GM18870 (cell line): ENCODE results near the gene PLAAT3.
"Not testable (repeated sequence)": the region's sequence is repeated elsewhere in the genome, so short reads cannot be mapped to it uniquely, and the experiment has no call there.

ENCODE experiments used
- ATAC-seq: cut with Tn5 transposase; IDR thresholded peaks from one replicate; pipeline ENCODE4 v1.9.1; 2021; ENCODE audit warnings: moderate library complexity; ENCODE audit not compliant: unreplicated experiment

The PLAAT3 gene

DNA sequence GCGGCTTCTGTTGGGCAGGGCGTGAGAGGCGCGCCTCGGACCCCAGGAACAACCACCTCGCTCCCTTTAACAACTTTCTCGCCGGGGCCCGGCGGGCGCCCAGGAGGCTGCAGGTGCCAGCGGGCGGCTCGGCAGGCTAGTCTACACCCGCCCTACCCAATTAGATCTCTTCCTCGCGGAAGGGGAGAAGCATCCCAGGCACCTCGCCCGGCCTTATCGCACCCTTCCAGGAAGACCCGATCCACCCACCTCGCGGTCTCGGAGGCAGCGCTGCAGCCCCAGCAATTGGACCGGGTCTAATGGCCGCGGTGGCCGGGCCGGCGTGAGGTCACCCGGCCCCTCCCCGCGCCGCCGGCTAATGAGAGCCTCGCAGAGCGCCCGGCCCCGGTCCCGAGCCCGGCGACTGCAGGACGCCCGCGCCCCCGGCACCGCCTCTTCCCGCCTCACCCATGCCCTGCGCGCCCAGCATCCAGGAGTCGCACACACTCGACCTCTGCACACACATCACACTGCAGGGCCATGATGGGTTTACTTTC is at the start of gene PLAAT3:
PLAAT3 (minus strand) TSS at position 298 of the 536 bp plus-strand sequence. CDS start 419 bp downstream, outside the sequence.
- ATAC-seq, result no peak

DNA sequence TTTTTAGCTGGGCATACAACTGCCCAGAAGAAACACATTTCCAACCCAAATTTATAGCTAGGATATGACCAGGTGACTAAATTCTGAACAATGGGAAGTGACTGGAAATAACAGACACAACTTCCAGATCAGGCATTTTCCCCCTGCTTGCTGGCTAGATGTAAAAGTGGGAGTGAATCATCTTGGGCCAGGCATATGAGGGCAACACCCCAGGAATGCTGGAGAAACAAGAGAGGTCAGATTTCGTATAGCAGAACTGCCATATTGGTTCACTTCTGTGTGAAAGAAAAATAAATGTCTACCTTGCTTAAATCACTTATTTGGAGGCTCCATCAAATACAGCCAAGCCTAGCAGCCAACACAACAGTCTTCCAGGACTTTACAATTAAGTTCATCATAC is 49.6 kb upstream of the PLAAT3 start:
- ATAC-seq, result no peak

DNA sequence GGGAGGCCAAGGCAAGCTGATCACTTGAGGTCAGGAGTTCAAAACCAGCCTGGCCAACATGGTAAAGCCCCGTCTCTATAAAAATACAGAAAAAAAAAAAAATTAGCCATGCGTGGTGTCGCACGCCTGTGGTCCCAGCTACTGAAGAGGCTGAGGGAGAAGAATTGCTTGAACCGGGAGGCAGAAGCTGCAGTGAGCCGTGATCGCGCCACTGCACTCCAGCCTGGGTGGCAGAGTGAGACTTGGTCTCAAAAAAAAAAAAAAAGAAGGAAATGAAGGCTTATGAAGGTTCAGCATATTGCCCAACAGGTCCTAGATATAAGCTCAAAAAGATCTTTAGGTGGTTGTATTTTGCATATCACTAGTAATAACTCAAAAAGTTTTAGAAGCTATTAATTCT is 46.7 kb upstream of the PLAAT3 start:
- ATAC-seq, result no peak

DNA sequence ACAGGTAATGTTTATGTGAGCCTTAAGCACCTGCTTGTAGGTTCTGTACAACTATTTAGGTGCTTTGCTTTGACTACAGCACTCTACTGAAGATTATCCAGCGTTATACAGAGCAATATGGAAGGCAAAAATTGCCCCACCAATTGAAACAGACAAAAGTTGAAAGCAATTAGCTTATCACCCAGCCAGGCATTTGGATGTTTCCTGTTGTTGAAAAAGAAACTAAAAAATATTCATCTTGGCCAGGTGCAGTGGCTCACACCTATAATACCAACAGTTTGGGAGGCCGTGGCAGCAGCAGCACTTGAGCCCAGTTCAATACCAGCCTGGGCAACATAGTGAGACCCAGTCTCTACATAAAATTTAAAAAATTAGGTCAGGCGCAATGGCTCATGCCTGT is 38.4 kb upstream of the PLAAT3 start:
- no peak for ATAC-seq

DNA sequence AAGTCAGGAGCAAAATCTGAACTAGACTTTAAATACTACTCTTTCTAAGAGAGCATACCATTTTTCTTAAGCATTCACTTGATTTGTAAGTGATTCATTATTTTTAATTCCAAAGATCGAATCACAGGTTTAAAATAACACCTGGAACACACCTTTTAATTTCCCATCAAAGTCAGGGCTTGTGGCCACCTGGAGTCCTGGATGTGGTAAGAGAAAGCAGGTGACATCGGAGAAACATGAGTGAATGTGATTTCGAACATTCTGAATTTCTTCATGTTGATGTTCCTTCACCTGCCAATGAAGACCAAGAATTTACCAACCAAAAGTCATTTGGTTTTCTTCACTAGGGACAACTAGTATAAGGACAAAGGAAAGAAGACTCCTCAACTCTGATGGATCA is 29.0 kb upstream of the PLAAT3 start:
- no peak for ATAC-seq

DNA sequence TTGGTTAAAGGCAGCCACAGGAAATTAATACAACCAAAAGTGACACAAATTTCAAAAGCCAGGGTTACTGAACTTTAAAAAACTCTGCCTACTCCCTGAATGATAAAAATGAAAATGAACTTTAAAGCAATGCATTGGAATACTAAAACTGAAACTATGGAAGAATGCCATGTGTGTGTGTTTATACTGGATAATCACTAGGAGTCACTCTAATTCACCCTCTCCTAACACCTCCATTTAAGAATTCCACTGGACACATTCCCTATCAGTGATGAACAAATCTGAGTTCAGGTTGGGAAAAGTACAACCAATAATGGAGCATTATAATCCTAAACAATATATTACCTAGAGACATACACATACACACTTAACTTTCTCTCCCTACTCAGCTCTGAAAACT is 27.5 kb upstream of the PLAAT3 start:
- no peak for ATAC-seq

DNA sequence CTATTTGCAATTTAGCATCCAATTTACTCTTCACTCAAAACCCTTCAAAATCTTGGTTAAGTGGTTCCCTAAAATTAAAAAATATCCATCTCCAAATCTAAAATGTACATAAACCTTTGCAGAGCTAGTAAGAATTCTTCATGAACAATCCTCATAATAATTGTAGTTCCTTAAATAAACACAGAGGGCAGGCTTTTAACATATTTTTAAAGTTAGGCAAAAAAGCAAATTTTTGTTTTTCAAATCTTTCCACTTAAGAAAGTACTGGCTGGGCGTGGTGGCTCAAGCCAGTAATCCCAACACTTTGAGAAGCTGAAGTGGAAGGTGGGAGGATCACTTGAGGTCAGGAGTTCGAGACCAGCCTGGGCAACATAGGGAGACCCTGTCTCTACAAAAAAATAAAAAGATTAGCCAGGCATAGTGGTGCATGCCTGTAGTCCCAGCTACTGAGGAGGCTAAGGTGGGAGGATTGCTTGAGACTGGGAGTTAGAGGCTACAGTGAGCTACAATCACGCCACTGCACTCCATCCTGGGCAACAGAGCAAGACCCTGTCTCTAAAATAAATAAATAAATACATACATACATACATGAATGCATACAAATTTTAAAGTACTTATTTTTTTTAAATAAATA is 25.1 kb upstream of the PLAAT3 start:
- no peak for ATAC-seq

DNA sequence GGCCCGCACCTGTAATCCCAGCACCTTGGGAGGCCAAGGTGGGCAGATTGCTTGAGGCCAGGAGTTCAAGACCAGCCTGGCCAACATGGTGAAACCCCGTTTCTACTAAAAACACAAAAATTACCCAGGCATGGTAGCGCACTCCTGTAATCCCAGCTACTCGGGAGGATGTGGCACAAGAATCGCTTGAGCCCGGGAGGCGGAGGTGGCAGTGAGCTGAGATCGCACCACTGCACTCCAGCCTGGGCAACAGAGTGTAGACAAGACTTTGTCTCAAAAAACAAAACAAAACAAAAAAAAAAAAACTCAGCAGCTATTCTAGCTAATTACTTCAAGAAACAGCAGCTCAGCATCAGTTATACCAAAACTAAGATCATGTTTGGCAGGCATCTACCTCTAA is 24.2 kb upstream of the PLAAT3 start:
- not testable (repeated sequence) for ATAC-seq

DNA sequence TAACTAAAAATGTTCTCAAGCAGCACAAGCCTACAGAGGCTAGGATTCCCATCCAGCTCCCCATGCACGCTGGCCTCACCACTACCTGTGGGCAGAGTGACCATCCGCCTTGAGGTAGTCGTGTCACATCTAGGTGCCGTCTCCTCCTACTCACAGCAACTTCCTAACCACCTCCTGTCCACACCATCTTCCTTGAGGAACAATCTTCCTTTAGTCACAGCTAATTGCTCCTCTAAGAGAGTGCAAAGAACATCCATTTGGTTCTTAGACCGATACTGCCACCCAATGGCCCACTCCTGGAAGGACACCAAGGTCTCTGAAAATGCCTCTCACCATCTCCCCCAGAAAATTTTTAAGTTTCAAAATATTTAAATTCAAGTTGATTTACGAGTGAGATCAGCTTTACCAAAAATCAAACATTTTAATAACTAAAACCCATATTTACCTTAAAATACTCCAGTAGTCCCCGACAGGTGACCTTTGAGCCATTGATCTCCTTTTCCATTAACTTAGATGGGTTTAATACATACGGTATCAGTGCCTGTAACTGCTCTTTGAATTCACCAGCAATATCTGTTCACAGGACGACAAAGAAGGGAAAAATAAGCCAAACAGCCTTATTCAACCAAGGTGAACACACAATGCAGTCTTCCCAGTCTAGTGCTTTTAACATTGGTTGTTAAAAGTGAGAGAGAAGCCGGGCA is 21.7 kb upstream of the PLAAT3 start:
- no peak for ATAC-seq

DNA sequence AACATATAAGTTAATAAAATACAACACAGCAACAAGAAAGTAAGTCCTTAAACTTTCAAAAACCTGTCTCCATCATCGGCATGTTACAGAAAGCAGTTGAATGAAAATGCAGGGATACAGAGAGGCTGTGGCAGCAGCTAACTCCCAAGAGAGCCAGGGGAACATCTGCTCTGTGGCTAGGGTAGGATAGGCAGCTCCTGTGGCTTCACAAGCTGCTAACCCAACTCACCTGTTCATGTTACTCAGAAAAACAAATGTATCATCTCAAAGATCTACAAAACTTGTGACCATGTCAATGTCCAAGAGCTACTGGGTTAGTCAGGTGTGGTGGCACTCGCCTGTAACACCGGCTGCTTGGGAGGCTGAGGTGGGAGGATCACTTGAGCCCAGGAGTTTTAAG is 15.2 kb upstream of the PLAAT3 start:
- no peak for ATAC-seq

DNA sequence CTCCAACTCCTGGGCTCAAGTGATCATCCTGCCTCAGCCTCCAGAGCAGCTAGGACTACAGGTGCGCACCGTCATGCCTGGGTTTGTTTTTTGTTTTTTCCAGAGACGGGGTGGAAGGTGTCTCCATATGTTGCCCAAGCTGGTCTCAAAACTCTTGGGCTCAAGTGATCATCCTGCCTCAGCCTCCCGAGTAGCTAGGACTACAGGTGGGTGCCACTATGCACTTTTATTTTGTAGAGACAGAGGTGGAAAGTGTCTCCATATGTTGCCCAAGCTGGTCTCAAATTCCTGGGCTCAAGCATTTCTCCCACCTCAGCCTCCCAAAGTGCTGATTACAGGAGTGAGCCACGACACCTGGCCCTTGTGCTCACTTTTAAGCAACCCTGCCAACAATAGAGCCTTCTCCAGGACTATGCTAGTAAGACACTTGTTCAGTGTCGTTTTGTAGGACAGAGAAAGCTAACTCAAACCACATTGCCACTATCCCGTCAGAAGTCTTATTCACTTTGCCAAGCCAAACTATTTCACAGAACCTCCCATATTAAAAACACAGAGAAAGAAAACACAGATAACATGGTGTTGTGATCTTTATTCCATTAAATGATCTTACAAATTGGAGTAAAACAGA is 9.4 kb upstream of the PLAAT3 start:
- no peak for ATAC-seq

DNA sequence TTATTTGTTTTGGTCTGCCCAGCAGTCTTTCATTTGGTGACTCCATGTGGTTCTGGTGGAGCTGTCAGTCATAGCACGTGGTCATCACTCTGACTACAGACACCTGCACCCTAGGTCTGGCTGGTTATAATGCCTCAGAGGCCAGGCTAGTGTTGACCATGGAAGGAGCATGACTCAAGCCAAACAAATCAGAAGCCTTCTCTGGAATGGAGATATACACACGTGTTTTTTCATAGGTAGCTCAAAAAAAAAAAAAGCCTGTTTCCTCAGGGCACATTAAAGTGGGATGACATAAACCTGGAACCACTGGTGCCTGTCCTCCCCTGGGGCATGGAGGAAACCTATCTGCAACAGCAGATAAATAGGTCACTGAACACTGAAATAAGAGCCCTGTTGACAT is 8.1 kb upstream of the PLAAT3 start:
- no peak for ATAC-seq

DNA sequence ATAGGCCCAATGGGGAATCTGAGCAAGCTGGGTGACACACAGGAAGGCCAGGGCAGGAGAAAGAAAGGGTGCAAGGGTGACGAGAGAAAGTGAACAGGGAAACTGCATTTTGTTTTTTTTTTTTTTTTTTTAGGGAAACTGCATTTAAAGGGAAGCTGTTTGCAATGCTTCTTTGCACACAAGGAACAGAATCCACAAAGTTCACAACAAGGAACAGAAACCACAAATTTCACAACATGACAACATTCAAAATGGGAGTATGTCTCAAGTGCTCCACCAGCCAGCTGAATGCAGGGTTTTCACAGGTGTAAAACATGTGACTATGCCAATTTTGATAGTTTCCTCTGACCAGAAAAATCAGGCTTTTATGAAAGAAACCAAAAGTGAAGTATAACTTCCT is 6.8 kb upstream of the PLAAT3 start:
- ATAC-seq, result no peak

DNA sequence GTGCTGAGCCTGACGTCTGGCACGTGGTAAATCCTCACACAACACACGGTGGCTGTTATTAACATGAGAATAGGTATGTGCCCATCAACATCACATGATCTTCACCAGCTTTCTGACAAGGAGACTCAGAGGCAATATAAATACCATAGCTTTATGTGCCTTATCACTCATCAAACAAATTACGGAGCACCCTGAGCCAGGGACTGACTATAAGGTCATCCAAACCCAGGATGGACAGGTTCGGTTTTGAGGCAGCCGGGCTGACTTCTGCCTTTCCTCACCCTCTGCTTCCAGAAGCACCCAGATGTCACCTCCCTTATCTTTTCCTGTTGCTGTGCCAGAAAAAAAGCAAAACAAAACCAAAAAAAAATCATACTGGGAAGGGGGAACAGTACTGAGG is 5.7 kb upstream of the PLAAT3 start:
- ATAC-seq, result no peak

DNA sequence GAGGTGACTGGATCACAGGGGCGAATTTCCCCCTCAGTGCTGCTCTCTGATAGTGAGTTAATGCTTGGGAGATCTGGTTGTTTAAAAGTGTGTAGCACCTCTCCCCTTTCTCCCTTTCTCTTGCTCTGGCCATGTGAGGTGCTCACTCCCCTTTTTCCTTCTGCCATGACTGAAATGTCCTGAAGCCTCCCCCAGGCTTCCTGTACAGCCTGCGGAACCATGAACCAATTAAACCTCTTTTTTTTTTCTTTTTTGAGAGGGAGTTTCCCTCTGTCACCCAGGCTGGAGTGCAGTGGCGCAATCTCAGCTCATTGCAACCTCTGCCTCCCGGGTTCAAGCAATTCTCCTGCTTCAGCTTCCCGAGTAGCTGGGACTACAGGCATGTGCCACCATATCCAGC is 3.5 kb upstream of the PLAAT3 start:
- ATAC-seq, result not testable (repeated sequence)

DNA sequence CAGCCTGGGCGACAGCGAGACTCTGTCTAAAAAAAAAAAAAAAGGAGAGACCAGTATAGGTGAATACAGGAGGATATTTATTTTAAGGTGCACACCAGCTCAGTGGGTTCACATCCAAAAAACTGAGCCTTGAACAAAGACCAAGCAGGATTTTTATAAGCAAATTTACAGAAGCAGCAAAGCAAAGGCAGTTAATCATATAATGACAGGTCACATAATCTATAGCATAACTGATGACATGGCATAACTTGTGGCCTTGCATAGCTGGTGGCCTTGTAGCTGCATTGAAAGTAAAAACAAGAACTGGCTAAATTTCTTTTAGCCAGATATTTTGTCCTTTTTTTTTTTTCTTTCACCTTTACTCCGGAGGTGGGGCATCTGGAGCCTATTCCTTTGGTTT is 2.7 kb upstream of the PLAAT3 start:
- no peak for ATAC-seq

DNA sequence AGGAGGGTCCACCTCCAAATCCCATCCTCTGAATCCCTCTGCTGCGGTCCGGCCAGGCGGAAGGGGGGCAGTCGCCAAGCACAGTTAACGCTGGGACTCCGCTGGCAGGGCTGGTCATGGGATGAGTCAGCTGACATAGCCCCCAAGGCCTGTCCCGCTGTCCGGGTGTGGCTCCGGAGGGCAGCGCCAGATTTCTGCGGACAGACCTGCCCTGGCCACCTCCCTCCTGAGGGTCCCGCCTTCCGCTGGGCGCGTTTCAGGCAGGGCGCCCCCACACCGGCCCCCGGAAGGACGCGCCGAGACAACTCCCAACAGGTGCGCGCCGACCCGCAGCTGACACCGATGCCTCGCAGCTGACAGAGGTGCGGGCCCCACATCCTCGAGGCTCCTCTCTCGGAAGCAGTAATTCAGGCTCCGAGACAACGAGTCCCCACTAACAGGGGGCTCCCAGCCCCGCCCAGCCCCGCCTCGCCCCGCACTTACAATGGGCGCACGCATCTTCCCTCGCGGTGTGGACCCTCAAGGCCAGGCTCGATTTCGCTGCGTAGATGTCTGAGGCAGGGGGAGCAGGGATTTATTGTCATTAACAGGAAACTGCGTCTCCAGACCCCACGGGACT is 607 bp downstream of the PLAAT3 start:
- ATAC-seq, result no peak

DNA sequence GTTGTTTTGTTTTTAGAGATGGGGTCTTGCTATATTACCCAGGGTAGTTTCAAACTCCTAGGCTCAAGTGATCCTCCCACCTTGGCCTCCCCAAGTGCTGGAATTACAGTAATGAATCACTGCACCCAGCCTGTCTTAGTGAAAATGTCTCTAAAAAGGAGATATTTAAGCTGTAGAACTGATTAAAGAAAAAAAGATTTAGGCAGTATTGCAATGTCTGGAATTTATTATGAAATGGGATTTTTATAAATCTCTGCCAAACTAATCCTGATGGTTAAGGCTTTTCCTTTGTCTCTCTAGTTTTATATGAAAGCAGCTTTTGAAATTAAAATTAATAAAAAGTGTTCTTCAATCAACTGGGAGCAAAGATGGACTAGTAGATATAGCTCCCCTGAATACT is 2.1 kb downstream of the PLAAT3 start:
- ATAC-seq, result no peak

DNA sequence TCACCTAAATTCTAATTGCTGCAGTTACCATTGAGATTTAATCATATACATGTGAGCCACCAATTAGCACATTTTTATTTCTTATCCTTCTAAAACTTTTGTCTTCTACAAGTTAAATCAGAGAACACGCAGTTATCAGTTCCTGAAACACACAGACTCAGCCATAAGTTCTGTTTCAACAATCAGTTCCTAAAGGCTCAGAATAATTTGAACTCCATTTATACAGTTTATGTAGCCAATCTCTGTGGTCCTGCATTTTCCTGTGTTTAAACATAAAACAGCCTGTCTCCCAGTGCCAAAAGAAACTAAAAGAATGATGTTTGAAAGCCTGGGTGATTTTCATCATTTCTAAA is 2.9 kb downstream of the PLAAT3 start:
- no peak for ATAC-seq

DNA sequence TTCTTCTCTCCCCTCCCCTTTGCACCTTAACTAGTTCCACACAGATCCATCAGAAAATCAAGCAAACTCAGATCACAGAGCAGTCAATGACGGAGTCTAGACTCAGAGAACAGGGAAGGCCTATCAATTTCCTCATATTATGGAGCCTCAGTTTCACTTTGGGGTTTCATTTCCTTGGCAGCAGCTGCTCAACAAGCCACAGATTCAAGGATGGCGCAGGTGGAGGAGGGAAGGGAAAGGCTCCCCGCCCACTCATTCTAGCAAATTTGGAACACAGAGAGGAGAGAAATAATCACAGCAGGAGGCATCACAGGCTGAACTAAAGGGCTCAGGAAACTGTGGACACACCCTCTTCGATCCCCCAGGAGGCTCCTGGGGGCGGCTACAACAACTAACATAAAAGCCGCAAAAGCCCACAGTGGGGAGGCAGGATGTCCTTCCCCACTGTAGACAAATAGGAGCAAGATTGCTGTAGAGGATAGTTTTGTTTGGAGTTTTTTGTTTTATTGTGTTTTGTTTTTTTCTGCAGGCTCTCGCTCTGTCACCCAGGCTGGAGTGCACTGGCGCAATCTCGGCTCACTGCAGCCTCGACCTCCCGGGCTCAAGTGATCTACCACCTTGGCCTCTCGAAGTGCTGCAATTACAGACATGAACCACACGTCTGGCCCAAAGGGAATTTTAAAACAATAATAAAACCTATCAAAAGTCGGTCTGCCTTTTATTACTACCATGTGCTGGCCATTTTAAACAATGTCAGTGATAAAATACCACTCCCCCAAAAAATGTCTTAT is 3.4 kb downstream of the PLAAT3 start:
- ATAC-seq, result no peak

DNA sequence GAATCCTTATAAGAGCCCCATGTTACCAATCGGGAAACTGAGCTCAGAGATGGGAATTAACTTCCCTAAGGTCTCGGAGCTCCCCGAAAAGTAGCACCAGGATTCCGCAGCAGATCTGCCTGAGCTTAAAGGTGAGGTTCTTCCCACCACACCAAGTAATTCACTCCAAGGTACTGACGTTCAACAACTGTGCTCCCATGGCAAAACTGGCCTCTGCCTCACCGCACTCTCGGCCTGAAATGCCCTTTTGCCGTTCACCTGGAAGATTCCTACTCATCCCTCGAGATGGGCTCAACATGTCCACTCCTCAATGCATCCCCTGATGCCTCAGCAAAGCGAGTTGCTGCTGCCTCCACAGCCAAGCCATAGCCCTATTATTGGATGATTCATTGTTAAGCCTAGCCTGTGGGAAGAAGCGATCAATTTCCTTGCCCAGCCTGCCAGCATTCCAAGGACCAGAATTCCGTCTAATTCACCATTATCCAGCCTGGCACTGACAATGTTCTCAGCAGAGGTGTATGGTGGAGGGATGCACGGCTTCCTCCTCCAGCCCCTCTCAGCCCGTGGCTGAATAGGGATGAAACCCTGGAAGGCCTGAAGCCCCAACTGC is 4.2 kb downstream of the PLAAT3 start:
- ATAC-seq, result no peak
